ENCODE data around the gene DCDC2. TPM values are rescaled to one million over a fixed set of nuclear protein-coding genes. Genes with fewer than 3 reads are reported as not detected.

Gene DCDC2
- total RNA-seq, 2 experiments from 2014 or later: 0.06 TPM; not detected in 1

- intact Hi-C loops (cut with micrococcal nuclease; ENCODE audit: unreplicated experiment): no loop called here
- no TSS peak for BruUV-seq (replicated peaks)
- DNase-seq (ENCODE audit: low spot score): no peak
- Histone ChIP-seq H3K4me2 (ENCODE audit: low read length) (no peak overlapping the region), H2AFZ (ENCODE audit: low read length) (no peak overlapping the region), H3K9me3 (ENCODE audit: low read length) (peaks cover 8% of the 10 kb centered on the region; the same call in 1 of the 2 replicates), H3K79me2 (ENCODE audit: insufficient read depth, low read depth, low read length) (no peaks in the 10 kb centered on the region), H3K27ac (ENCODE audit: low read depth, low read length, poor library complexity, severe bottlenecking) (no peak overlapping the region), H3K36me3 (ENCODE audit: insufficient read depth, low read length) (no peaks in the 10 kb centered on the region), H3K9me2 (ENCODE audit: insufficient read depth, low read length) (no peaks in the 10 kb centered on the region), H3K4me1 (ENCODE audit: insufficient read depth, low read length, poor library complexity, severe bottlenecking) (no peaks in the 10 kb centered on the region), H4K20me1 (ENCODE audit: insufficient read depth, low read length) (no peaks in the 10 kb centered on the region), H3K4me3 (ENCODE audit: low read depth, low read length, poor library complexity, severe bottlenecking) (no peak overlapping the region)
- no peak for TF ChIP-seq EZH2phosphoT487 (IDR thresholded peaks at IDR 0.05; ENCODE audit: borderline replicate concordance, low read depth, low read length)
- no peak for TF ChIP-seq CTCF (conservative IDR thresholded peaks at IDR 0.05; ENCODE audit: low read length)
- CTCF ChIA-PET (ENCODE audit: unreplicated experiment): no interaction called here
- POLR2A ChIA-PET: interaction anchor here (0.6 kb wide), 1 partner anchor 630 kb away, joined by 3 read pairs; no protein-coding TSS in a partner anchor
Observed at GRCh38 chr6:24394061-24394779, 36.4 kb upstream of the DCDC2 start.

GRCh38 chr6:24391756-24392405, 34.0 kb upstream of the DCDC2 start:
- Histone ChIP-seq H3K9me3 (ENCODE audit: low read length) (peaks cover 8% of the 10 kb centered on the region; the same call in 1 of the 2 replicates), H3K9me2 (ENCODE audit: insufficient read depth, low read length) (no peaks in the 10 kb centered on the region), H3K4me1 (ENCODE audit: insufficient read depth, low read length, poor library complexity, severe bottlenecking) (no peaks in the 10 kb centered on the region), H4K20me1 (ENCODE audit: insufficient read depth, low read length) (no peaks in the 10 kb centered on the region), H3K36me3 (ENCODE audit: insufficient read depth, low read length) (no peaks in the 10 kb centered on the region), H3K4me3 (ENCODE audit: low read depth, low read length, poor library complexity, severe bottlenecking) (no peak overlapping the region), H3K27ac (ENCODE audit: low read depth, low read length, poor library complexity, severe bottlenecking) (no peak overlapping the region), H2AFZ (ENCODE audit: low read length) (no peak overlapping the region), H3K79me2 (ENCODE audit: insufficient read depth, low read depth, low read length) (no peaks in the 10 kb centered on the region), H3K4me2 (ENCODE audit: low read length) (no peak overlapping the region)
- no peak for DNase-seq (ENCODE audit: low spot score)
- ChIA-PET CTCF (ENCODE audit: unreplicated experiment) (no interaction called here), POLR2A (interaction anchor here (1.0 kb wide), 1 partner anchor 28 kb away, joined by 4 read pairs; no protein-coding TSS in a partner anchor)
- intact Hi-C loops (cut with micrococcal nuclease; ENCODE audit: unreplicated experiment): no loop called here
- TF ChIP-seq EZH2phosphoT487 (IDR thresholded peaks at IDR 0.05; ENCODE audit: borderline replicate concordance, low read depth, low read length): no peak
- TF ChIP-seq CTCF (conservative IDR thresholded peaks at IDR 0.05; ENCODE audit: low read length): no peak
- BruUV-seq (replicated peaks): no TSS peak

DNA sequence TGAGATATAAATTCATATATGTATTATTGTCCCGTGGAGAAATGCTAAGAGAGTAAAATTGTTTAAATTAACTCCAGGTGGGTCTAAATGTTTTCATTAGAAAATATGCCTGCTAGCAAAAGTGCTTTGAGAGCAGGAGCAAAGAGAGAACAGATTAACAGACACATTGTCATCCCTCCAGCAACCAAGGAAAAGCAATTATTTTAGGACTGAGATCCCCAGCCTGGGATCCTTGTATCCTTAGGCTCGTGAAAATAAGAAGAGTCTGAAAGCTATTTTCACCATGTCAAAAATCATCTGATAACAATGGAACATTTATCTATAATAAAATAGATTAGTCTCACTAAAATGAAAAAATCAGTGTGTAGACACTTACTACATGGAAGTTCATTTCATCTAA, 33.3 kb upstream of the DCDC2 start:
- ChIA-PET POLR2A (no interaction called here), CTCF (ENCODE audit: unreplicated experiment) (no interaction called here)
- Histone ChIP-seq H2AFZ (ENCODE audit: low read length) (no peak overlapping the region), H3K9me3 (ENCODE audit: low read length) (0 out of 2 replicates have a peak, but pooled peaks cover 3% of the 10 kb centered on the region), H3K36me3 (ENCODE audit: insufficient read depth, low read length) (no peaks in the 10 kb centered on the region), H3K4me1 (ENCODE audit: insufficient read depth, low read length, poor library complexity, severe bottlenecking) (no peaks in the 10 kb centered on the region), H3K4me3 (ENCODE audit: low read depth, low read length, poor library complexity, severe bottlenecking) (no peak overlapping the region), H3K4me2 (ENCODE audit: low read length) (no peak overlapping the region), H3K9me2 (ENCODE audit: insufficient read depth, low read length) (no peaks in the 10 kb centered on the region), H3K27ac (ENCODE audit: low read depth, low read length, poor library complexity, severe bottlenecking) (no peak overlapping the region), H3K79me2 (ENCODE audit: insufficient read depth, low read depth, low read length) (no peaks in the 10 kb centered on the region), H4K20me1 (ENCODE audit: insufficient read depth, low read length) (no peaks in the 10 kb centered on the region)
- BruUV-seq (replicated peaks): no TSS peak
- no peak for DNase-seq (ENCODE audit: low spot score)
- intact Hi-C loops (cut with micrococcal nuclease; ENCODE audit: unreplicated experiment): no loop called here
- TF ChIP-seq CTCF (conservative IDR thresholded peaks at IDR 0.05; ENCODE audit: low read length): no peak
